Activated T-helper 17 cell treated with anti-CD3 and anti-CD28 coated beads, Interleukin-2, amount 50 U/mL, for 72 hours (primary cell): ENCODE data around the gene ZNF423. TPM values are rescaled to one million over a fixed set of nuclear protein-coding genes. Genes with fewer than 3 reads are reported as not detected.

Experiments used
- ATAC-seq: fragments of 150-1000 bp; cut with Tn5 transposase; replicated peaks from 2 replicates; pipeline ENCODE4 v1.10.0; 2021; ENCODE audit warnings: mild to moderate bottlenecking, moderate library complexity
- H3K27ac Mint-ChIP-seq: one replicate; pipeline ENCODE4 v1.8.0; 2022; ENCODE audit warnings: mixed read lengths
- H3K27me3 Mint-ChIP-seq: one replicate; pipeline ENCODE4 v1.8.0; 2022; ENCODE audit warnings: mixed read lengths
- H3K36me3 Mint-ChIP-seq: one replicate; pipeline ENCODE4 v1.8.0; 2022; ENCODE audit warnings: low read depth, mild to moderate bottlenecking, mixed read lengths
- H3K4me1 Mint-ChIP-seq: one replicate; pipeline ENCODE4 v1.8.0; 2022; ENCODE audit warnings: mixed read lengths
- H3K4me3 Mint-ChIP-seq: one replicate; pipeline ENCODE4 v1.8.0; 2022; ENCODE audit warnings: mild to moderate bottlenecking, mixed read lengths
- H3K9me3 Mint-ChIP-seq: one replicate; pipeline ENCODE4 v1.8.0; 2022; ENCODE audit warnings: mixed read lengths
- total RNA-seq, 2 donors: library from RNA; stranded (reverse); gene quantifications; one replicate each; pipeline ENCODE4 v1.2.3, GENCODE V29; 2022

Gene ZNF423
- total RNA-seq, 2 donors from 2014 or later, result not detected

DNA sequence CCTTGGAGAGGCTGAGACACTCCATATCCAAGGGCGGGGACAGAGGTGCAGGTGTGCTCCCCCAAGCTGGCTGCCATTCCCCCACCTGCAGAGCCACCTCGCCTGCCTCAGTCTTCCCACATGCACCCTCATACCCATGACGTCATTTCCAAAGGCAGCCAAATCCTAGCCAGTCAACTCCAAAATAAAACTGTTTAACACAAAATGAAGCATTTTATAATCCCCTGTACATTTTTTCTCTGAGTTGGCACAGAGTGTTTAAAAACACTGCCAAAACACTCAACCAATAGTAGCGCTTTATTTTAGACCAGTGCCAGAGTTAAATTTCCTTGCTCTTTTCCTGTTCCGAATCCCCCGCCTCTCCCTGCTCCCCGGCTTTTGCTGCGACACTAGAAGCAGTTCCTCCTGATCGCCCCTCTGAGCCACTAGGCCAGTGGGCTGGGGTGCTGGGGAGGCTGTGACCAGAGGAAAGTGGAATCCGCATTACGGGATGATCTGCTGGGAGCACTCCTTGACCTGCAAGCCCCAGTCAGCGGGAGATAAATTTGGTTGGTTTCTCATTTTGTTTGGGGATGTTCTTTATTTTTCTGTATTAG lies 139.5 kb downstream of the ZNF423 start:
- H3K27ac Mint-ChIP-seq, result no peak overlapping the region
- no peak for ATAC-seq
- no peaks in the 10 kb centered on the region for H3K9me3 Mint-ChIP-seq
- no peaks in the 10 kb centered on the region for H3K27me3 Mint-ChIP-seq
- H3K4me3 Mint-ChIP-seq, result no peak overlapping the region
- no peaks in the 10 kb centered on the region for H3K4me1 Mint-ChIP-seq
- H3K36me3 Mint-ChIP-seq, result no peaks in the 10 kb centered on the region

DNA sequence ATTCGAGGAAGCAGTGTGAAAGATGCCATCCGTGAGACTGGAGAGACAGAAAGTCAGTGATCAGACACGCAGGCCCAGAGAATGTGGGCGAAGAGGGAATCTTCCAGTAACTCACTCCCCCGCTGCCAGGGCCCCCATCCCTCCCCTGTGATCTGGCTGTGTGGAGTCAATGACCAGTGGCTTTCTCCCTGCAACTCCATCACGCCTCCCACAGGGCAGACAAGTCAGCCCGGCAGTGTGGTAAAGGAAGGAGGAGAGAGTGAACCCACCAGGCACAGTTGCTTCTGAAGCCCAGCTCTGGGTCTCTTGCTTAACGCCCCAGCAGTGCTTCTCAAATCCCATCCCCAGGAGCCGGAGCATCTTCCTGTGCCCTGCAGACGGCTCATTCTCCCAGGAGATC lies 142.1 kb downstream of the ZNF423 start:
- no peaks in the 10 kb centered on the region for H3K4me1 Mint-ChIP-seq
- ATAC-seq, result no peak
- no peak overlapping the region for H3K4me3 Mint-ChIP-seq
- no peak overlapping the region for H3K27ac Mint-ChIP-seq
- H3K27me3 Mint-ChIP-seq, result no peaks in the 10 kb centered on the region
- no peaks in the 10 kb centered on the region for H3K9me3 Mint-ChIP-seq
- H3K36me3 Mint-ChIP-seq, result no peaks in the 10 kb centered on the region

- Mint-ChIP-seq H3K27me3 (no peaks in the 10 kb centered on the region), H3K27ac (no peak overlapping the region), H3K4me1 (no peaks in the 10 kb centered on the region), H3K36me3 (no peaks in the 10 kb centered on the region), H3K9me3 (no peaks in the 10 kb centered on the region), H3K4me3 (no peak overlapping the region)
- ATAC-seq, result no peak
These were observed 143.4 kb downstream of the ZNF423 start for GRCh38 chr16:49712542-49712941.

DNA sequence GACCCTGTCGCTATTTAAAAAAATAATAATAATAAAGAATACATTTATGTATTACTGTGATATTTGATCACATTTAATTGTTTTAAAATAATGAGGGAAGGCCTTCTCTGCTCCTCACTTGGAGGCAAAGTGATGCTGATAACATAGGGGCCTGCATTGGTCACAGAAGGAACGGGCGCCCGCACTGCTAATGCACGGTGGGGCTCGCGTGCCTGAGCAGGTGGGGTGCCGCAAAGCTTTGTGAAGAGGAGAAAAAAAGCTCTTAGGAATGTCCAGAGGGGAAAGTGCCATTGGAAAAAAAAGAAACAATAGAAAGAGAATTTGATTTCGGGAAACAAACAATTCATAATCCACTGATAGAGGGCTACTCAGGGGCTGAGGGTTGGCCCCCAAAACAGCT lies 143.8 kb downstream of the ZNF423 start:
- H3K27me3 Mint-ChIP-seq, result no peaks in the 10 kb centered on the region
- H3K9me3 Mint-ChIP-seq, result no peaks in the 10 kb centered on the region
- no peaks in the 10 kb centered on the region for H3K4me1 Mint-ChIP-seq
- H3K36me3 Mint-ChIP-seq, result no peaks in the 10 kb centered on the region
- no peak for ATAC-seq
- H3K27ac Mint-ChIP-seq, result no peak overlapping the region
- no peak overlapping the region for H3K4me3 Mint-ChIP-seq

- Mint-ChIP-seq H3K4me3 (no peak overlapping the region), H3K36me3 (no peaks in the 10 kb centered on the region), H3K4me1 (no peaks in the 10 kb centered on the region), H3K27ac (no peak overlapping the region), H3K9me3 (no peaks in the 10 kb centered on the region), H3K27me3 (no peaks in the 10 kb centered on the region)
- no peak for ATAC-seq
These were observed 146.9 kb downstream of the ZNF423 start for GRCh38 chr16:49709057-49709456.

GRCh38 chr16:49708491-49708890 lies 147.4 kb downstream of the ZNF423 start:
- Mint-ChIP-seq H3K27me3 (no peaks in the 10 kb centered on the region), H3K27ac (no peak overlapping the region), H3K4me1 (no peaks in the 10 kb centered on the region), H3K9me3 (no peaks in the 10 kb centered on the region), H3K4me3 (no peak overlapping the region), H3K36me3 (no peaks in the 10 kb centered on the region)
- no peak for ATAC-seq

DNA sequence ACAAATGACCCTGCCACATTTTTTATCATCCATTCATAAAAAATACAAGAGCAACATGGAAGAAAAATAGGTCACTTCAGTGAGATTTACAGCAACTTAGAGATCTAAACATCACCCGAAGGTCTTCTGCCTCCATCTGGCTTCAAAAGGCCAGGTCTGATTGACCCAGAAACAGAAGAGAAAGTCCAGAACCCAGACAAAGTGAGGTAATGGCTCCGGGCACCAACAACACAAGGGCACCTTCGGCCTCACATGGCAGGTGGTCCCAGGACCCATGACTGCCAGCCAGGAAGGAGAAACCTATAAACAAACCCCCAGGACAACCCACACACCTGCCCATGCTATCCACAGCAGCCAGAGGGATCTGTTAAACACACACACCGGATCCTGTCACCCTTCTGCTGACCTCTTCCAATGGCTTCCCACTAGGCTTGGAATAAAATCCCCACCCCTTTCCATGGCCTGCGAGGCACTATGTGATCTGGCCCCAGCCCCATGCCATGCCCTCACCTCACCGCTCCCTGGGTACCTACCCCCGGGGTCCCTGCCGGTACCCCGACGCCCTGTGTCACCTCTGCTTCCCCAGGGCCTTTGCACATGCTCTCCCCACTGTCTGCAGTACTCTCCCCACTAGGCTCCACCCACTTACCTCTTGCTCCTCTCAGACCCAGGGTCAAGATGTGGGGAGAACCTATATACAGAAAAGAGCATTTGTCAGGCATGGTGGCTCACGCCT lies 149.1 kb downstream of the ZNF423 start:
- Mint-ChIP-seq H3K27ac (no peak overlapping the region), H3K4me1 (no peaks in the 10 kb centered on the region), H3K4me3 (no peak overlapping the region), H3K27me3 (no peaks in the 10 kb centered on the region), H3K9me3 (no peaks in the 10 kb centered on the region), H3K36me3 (no peaks in the 10 kb centered on the region)
- no peak for ATAC-seq

DNA sequence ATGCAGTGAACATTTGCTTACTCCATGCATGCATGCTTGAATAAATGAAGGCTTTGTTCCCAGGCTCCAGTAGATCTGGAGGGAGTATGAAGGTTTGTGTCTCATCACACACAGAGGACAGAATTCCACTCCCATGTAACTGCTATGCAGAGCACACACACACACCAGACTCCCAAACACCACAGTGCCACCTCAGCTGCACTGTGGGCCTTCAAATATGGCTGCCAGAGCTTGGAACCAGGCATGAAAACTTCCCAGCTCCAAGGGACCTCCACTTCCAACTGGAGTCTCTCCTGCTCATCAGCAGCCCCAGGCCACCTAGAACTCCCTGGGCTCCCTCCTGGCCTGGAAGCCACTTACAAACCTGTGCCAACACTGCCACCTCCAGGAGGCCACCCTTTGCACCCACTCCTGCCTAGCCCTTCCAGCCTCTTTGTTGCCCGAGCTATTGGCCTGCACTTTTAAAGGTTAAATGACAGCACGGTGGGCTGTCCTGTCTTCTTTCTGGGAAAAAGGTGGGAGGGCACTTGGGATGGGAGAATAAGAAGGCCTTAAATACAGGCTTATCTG lies 151.2 kb downstream of the ZNF423 start:
- Mint-ChIP-seq H3K27ac (no peak overlapping the region), H3K36me3 (no peaks in the 10 kb centered on the region), H3K4me1 (no peaks in the 10 kb centered on the region), H3K9me3 (no peaks in the 10 kb centered on the region), H3K27me3 (no peaks in the 10 kb centered on the region), H3K4me3 (no peak overlapping the region)
- ATAC-seq, result no peak

DNA sequence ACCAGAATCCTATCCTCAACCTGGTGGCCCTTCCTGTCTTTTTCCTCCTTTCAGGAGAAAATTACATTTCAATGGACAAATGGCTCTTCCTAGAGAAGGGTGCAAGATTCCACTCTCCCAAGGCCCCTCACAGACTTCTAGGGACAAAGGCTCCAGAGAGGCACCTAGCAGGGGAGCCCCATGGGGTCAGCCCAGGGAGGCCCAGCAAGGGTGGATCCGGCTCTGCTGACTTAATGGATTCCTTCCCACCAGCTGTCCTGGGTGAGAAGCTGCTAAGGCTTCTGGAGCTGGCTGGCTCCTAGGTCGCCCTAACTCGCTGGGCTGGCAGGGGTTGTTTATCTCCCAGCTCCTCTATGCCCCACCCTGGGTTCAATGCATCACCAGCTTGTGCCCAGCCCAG lies 152.4 kb downstream of the ZNF423 start:
- Mint-ChIP-seq H3K4me1 (no peaks in the 10 kb centered on the region), H3K4me3 (no peak overlapping the region), H3K36me3 (no peaks in the 10 kb centered on the region), H3K9me3 (no peaks in the 10 kb centered on the region), H3K27me3 (peaks cover 3% of the 10 kb centered on the region), H3K27ac (no peak overlapping the region)
- ATAC-seq, result no peak

DNA sequence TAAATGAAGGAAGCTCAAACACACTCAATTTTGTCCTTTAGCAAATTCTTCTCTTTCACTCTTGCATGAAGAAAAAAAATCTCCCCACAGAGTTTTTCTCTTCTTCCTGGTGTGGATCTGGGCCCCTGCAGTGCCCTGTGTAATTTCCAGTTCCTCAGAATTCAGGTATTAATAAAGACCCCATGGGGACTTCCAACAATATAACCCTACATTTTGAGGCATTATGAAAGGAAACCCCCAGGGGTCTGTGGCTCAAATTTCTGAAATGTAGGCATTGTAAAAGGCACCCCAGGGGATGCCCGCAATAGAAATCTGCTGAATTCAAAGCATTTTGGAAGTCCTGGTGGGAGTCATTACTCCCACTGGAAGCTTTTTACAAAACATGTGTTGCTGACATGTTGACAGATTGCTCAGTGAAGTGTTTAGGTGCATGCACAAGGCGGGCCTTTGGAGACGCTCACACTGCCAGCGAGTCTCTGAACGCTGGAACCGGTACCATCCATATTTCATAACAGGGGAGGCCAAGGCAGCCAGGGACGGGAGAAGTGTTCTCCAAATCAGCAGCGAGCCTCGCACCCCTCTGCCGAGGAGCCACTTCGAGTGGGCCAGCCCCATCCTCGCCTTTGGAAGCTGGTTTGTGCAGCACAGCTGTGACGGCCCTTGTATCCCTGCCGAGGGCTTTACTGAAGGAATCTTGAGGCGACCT lies 154.0 kb downstream of the ZNF423 start:
- Mint-ChIP-seq H3K36me3 (no peaks in the 10 kb centered on the region), H3K9me3 (no peaks in the 10 kb centered on the region), H3K27ac (no peak overlapping the region), H3K27me3 (peaks cover 3% of the 10 kb centered on the region), H3K4me1 (no peaks in the 10 kb centered on the region), H3K4me3 (no peak overlapping the region)
- ATAC-seq, result no peak

GRCh38 chr16:49701065-49701685 lies 154.7 kb downstream of the ZNF423 start:
- Mint-ChIP-seq H3K4me1 (no peaks in the 10 kb centered on the region), H3K36me3 (no peaks in the 10 kb centered on the region), H3K27me3 (peaks cover 3% of the 10 kb centered on the region), H3K9me3 (no peaks in the 10 kb centered on the region), H3K27ac (no peak overlapping the region), H3K4me3 (no peak overlapping the region)
- no peak for ATAC-seq

DNA sequence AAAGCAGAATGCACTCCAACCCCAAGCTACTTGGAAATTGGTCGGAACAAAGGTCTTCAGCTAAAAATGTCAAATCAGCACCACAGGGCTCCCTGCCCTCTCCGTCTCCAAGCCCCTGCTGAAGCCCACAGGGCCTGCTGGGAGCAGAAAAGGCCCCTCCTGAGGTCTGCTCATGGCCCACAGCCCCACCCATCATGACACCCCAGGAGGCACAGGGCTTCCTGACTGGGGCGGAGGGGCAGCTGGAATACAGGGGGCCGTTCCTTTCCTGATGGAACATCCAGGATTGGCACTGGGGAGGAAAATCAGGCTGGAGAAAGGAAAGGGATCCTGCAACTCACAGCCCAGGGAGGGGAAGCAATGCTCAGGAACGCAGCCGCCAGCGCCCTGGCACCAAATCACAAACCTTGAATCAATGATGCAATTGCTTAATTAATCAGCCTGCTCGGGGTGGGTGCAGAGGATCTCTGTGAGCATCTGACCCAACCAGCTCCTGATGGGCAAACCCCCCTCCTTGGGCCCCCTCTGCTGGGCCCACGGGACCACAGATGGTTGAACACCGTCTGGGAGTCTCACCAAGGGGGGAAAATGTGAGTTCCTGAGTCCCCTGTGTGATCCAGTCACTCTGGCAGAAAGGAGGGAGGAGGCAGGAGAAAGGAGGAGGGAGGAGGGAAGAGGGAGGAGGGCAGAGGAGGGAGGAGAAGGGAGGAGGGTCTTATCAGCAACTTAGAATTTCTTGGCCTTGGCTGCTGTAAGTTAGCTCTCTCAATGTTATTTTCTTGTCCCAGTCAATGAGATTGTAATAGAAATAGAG lies 155.5 kb downstream of the ZNF423 start:
- ATAC-seq, result no peak
- no peaks in the 10 kb centered on the region for H3K4me1 Mint-ChIP-seq
- H3K27ac Mint-ChIP-seq, result no peak overlapping the region
- no peaks in the 10 kb centered on the region for H3K9me3 Mint-ChIP-seq
- no peak overlapping the region for H3K4me3 Mint-ChIP-seq
- no peaks in the 10 kb centered on the region for H3K36me3 Mint-ChIP-seq
- H3K27me3 Mint-ChIP-seq, result peaks cover 3% of the 10 kb centered on the region

- no peak overlapping the region for H3K27ac Mint-ChIP-seq
- no peaks in the 10 kb centered on the region for H3K36me3 Mint-ChIP-seq
- H3K4me3 Mint-ChIP-seq, result no peak overlapping the region
- ATAC-seq, result no peak
- no peaks in the 10 kb centered on the region for H3K4me1 Mint-ChIP-seq
- peaks cover 3% of the 10 kb centered on the region for H3K27me3 Mint-ChIP-seq
- H3K9me3 Mint-ChIP-seq, result no peaks in the 10 kb centered on the region
These were observed 156.1 kb downstream of the ZNF423 start for GRCh38 chr16:49699841-49700175.
